NCI-H526 treated with DMSO at 0.1 percent for 48 hours (cell line): ENCODE results near the gene PDLIM3.
"Not testable (repeated sequence)": the region's sequence is repeated elsewhere in the genome, so short reads cannot be mapped to it uniquely, and the experiment has no call there.

Experiments
- DNase-seq: peaks from one replicate; lab custom pipeline; 2025; lab: John Stamatoyannopoulos, UW

The PDLIM3 gene

DNA sequence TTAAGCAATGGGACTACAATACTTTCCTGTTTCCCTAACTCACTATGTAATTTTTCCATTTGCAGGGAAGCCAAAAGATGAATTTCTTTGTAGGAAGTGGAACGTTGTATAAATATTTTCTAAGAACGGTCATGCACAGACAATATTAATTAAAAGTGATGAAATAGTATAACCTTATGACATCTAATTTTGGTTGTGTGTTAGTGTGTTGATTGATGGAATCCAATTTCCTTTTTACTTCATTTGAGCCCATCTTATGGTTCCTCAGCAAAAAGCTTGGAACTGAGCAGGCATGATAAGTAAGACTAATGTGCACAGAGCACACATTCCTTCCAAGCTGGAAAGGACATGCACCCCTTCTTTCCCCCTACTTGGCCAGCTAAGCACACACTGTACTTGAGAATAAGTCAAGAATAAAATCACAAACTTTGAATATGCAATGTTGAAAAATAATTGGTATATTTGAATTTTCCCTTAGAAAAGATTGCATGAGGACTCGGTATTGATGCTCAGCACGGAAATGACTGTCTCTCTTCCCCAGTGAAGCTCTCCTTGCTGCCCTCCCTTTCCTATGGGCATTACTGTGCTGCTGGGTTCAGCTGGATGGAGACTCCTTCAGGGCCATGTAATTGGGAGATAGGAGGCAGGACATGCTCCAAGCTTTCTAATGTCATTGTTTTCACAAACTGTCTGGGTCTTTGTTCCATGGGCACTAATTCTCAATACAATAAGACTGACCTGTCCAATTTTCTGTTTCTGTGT lies 19.2 kb upstream of the PDLIM3 start:
- DNase-seq: no peak

DNA sequence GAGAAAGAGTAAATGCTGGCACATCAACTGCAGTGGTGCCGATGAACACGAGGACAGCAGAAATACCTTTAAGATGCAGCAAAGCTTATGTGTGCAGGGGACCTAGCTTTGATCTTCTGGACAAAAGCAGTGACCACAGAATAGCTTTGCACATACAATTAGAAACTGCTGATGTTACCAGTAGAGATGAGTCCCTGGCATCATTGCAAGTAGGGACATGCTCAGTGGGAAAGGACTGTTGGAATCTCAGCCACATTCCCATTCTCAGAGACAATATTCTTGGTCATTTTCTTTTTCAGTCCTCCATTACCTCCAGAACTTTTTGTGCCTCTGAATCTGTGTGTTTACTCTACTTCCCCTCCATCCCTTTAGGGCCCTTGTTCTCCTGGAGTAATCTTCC lies 16.9 kb upstream of the PDLIM3 start:
- no peak for DNase-seq

DNA sequence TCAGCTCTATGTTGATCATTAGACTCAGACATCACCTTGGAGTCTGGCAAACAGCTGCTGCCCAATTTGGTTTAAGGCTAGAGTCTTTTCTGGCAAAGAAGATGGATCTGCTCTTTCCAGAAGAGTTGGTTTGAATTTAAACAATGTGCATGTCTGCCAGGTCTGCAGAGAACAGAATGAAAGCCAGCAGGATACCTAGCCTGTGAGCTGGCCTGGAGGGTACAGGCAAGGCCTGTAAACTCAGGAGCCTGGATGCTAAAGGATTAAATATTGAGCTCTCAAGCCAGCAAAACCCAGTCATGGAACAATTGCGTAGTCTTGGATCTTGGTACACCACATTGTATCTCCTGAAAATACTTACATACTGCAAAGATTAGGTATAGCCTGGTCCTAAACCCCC lies 15.6 kb upstream of the PDLIM3 start:
- no peak for DNase-seq

- DNase-seq: no peak
Observed at GRCh38 chr4:185549095-185549639, 13.9 kb upstream of the PDLIM3 start.

GRCh38 chr4:185548587-185548986 lies 13.3 kb upstream of the PDLIM3 start:
- DNase-seq: no peak

DNA sequence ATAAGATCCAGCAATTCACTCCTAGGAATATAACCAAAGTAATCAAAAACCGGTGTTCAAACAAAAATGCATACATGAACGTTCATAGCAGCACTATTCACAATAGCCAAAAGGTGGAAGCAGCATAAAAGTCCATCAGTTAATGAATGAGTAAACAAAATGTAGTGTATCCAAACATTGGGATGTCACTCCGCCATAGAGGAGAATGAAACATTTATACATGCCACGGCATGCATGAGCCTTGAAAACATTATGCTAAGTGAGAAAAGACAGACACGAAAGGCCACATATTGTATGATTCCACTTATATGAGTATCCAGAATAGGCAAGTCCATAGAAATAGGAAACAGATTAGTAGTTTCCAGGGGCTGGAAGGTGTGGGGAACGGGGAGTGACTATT lies 11.0 kb upstream of the PDLIM3 start:
- no peak for DNase-seq

GRCh38 chr4:185542626-185543315 lies 7.5 kb upstream of the PDLIM3 start:
- no peak for DNase-seq

GRCh38 chr4:185541251-185541727 lies 6.0 kb upstream of the PDLIM3 start:
- peak; percentile 20 for DNase-seq

- no peak for DNase-seq
Observed at GRCh38 chr4:185540487-185541120, 5.3 kb upstream of the PDLIM3 start.

DNA sequence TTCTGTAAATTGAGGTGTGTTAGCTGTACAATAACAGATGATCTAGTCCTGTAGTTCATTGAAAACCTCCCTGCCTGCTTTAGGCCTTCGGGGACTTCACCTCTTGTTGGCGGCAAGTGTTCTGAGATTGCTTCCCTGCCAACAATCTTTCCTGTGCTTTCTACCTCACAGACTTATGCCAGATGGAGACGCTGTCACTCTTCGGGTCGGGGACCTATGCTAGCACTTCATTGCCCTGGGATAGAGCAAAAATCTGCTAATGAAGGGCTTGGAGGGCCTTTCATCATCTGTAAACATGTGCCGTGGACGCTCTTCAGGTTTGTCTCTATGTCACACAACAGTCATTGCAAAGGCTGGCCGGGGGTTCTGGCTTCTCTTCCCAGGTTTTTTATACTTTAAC lies 4.7 kb upstream of the PDLIM3 start:
- DNase-seq: no peak

DNA sequence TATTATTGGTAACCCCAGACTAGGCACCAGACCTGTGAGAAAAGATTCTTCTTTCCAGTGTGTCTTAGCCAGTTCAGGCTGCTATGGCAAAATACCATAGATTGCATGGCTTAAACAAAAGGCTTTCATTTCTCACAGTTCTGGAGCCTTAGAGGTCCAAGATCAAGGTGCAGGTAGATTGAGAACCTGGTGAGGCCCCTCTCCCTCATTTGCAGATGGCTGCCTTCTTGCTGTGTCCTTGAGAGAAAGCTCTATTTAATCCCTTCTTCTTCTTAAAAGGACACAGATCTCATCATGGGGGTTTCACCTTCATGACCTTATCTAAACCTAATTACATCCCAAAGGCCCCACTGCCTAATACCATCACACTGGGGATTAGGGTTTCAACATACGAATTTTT lies 3.5 kb upstream of the PDLIM3 start:
- DNase-seq: no peak

DNA sequence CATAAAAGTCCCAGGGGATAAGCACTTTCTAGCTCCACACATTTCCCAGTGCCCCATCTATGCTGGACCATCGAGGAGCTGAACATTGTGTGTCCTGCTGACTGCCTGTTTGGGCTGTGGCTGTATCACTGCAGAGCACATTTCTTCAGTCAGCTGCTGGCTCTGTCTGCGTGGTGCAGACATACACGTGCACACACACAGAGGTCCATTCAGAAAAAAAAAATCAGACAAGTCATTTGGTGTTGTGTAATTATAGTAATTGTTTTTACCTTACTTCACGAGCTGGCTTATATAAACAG lies 1.1 kb upstream of the PDLIM3 start:
- DNase-seq: peak; percentile 1

GRCh38 chr4:185535612-185536410 lies 504 bp upstream of the PDLIM3 start:
- DNase-seq: peak; percentile 60

GRCh38 chr4:185534511-185534865 lies 819 bp downstream of the PDLIM3 start:
- no peak for DNase-seq

- DNase-seq: no peak
Observed at GRCh38 chr4:185532795-185533324, 2.4 kb downstream of the PDLIM3 start.

DNA sequence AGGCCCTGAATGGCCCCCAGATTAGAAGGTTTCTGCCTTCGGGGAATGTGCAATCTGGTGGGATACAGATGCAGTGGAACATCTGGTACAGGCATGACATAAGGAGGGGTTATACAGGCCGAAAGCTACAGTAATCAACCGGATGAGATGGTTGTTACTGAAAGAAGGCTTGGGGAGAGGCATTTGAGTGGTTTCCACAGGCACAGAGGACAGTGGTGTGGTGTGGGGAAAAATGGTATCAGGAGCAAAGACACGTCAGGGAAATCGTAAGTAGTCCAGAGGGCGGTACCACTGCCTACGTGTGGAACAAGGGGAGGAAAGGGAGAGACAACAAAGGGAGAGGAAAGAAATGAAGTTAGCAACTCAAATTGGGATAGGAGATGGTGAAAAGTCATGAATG lies 3.0 kb downstream of the PDLIM3 start:
- no peak for DNase-seq

- not testable (repeated sequence) for DNase-seq
Observed at GRCh38 chr4:185531654-185532053, 3.7 kb downstream of the PDLIM3 start.

GRCh38 chr4:185529413-185529812 lies 5.9 kb downstream of the PDLIM3 start:
- DNase-seq: no peak

DNA sequence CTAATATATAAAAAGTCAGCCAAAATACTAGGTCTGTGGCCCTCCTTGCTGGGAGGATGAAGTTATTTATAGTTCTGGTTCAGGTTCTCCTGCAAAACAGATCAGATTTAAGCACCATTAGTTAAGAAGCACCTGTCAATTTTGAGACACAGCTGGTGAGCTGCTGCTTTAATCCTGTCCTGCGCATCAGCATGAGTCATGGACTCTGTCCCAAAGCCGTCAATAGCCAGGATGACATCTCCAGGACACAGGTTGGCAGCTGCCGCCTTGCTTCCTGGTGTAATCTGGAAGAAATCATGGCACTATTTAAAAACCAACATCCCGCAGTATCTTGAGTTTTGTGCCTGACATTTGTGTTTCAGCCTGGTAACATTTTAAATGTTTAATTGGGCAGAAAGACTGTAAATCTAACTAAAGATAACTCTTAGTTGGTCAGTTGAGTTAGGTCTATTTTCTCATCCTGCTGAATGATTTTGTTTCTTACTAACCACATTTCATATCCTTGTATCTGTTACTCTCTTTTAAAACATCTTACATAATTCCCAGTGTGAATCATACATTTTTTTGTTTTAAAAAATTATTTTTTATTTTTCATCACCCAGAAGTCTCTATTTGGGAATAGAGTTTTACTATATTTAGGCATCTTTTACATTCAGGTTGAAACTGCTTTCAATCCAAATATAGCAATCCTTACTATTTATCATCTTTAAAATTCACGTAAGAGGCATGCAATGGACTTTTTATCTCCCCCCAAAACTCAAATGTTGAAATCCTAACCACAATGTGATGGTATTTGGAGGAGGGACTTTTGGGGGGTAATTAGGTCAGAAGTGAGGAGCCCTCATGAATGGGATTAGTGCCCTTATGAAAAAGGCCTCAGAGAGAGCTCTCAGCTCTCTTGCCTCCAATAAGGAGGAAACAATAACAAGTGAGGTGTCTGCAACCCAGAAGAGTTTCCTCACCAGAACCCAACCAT lies 10.1 kb downstream of the PDLIM3 start:
- DNase-seq: no peak

DNA sequence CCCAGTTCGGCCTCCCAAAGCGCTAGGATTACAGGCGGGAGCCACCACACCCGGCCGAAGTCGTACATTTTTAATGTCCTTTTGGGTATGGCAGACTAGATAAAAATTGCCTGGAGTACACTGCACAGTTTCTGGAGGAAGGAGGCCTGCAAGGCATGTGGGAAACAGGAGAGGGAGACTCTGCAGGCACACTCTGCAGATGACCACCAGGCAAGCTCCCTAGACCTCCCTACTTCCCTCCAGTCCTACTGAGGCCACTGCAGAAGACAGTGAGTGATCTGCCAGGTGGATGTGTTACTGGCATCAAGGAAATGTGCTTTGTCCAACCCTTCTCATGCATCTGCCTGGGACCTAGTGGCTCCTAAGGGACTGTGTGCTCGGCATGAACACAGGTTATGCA lies 11.4 kb downstream of the PDLIM3 start:
- no peak for DNase-seq

DNA sequence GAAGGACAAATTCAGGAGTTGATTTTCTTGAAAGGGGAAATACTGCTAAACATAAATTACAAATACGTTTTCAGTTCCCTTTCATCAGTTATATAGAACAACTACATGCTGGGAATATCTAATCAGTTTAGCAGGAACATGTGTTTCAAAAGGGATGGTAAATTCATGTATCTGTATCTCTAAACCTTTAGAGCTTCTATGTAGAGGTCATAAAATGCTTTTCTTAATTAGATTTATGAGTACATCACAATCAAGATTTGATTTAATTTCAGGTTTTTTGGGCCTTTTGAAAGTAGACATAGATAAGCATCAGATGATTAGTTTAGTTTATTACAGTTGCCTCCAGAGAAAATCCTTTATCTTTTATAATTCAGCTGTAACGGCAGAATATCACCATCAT lies 12.9 kb downstream of the PDLIM3 start:
- DNase-seq: no peak
